ENCODE data around the gene CNKSR3. TPM values are rescaled to one million over a fixed set of nuclear protein-coding genes. Genes with fewer than 3 reads are reported as not detected.

CNKSR3 gene
- polyA plus RNA-seq, 3 donors: not detected

GRCh38 chr6:154407440-154407839 is 103.0 kb downstream of the CNKSR3 start:
- Histone ChIP-seq H3K4me3 (replicated peaks in 1 of 3; ENCODE audit: low read depth in 2 of 3, low read length in 3 of 3) (no peak overlapping the region), H3K9me3 (replicated peaks in 1 of 2; ENCODE audit: control insufficient read depth in 1 of 2, insufficient read depth in 1 of 2, low read length in 2 of 2) (no peaks in the 10 kb centered on the region), H4K20me1 (ENCODE audit: insufficient read depth, low read length) (no peaks in the 10 kb centered on the region), H3K4me2 (replicated peaks; ENCODE audit: extremely low read depth, low read length, poor library complexity, severe bottlenecking) (no peak overlapping the region), H2AFZ (ENCODE audit: insufficient read depth, low read depth, low read length, poor library complexity, severe bottlenecking) (no peak overlapping the region), H3K27me3 (ENCODE audit: control insufficient read depth in 2 of 2, insufficient read depth in 2 of 2, low read length in 2 of 2) (no peaks in the 10 kb centered on the region), H3K4me1 (ENCODE audit: control insufficient read depth in 1 of 2, insufficient read depth in 2 of 2, low read length in 2 of 2) (no peaks in the 10 kb centered on the region), H3K36me3 (replicated peaks in 1 of 2; ENCODE audit: control insufficient read depth in 1 of 2, insufficient read depth in 2 of 2, low read length in 2 of 2) (no peaks in the 10 kb centered on the region), H3K79me2 (ENCODE audit: insufficient read depth, low read length) (no peaks in the 10 kb centered on the region), H3K9ac (ENCODE audit: insufficient read depth, low read length, poor library complexity, severe bottlenecking) (no peak overlapping the region), H3K27ac (ENCODE audit: low read depth in 1 of 2, low read length in 2 of 2) (no peak overlapping the region)
- no peak for DNase-seq
- Mint-ChIP-seq H3K27me3 (ENCODE audit: low read depth in 3 of 3) (peaks cover 0 to 2% (median 0%) of the 10 kb centered on the region in 3 donors), H3K36me3 (no peaks in the 10 kb centered on the region), H3K4me3 (no peak overlapping the region), H3K4me1 (peaks cover 3% of the 10 kb centered on the region), H3K9me3 (peaks cover 0 to 2% (median 0%) of the 10 kb centered on the region in 7 donors), H3K27ac (no peak overlapping the region)
- 100% methylated on average over 1 of the region's 5 CpGs for whole genome bisulfite sequencing (ENCODE audit: insufficient coverage)
- intact Hi-C loops (cut with micrococcal nuclease): no loop called here
- TF ChIP-seq CTCF (IDR thresholded peaks at IDR 0.05): no peak

- no peak overlapping the region for H3K27ac Mint-ChIP-seq
- no peaks in the 10 kb centered on the region for H4K20me1 ChIP-seq (ENCODE audit: insufficient read depth, low read length)
- H2AFZ ChIP-seq (ENCODE audit: insufficient read depth, low read depth, low read length, poor library complexity, severe bottlenecking): no peak overlapping the region
- intact Hi-C loops (cut with micrococcal nuclease): no loop called here
- no peak for DNase-seq
- no peak overlapping the region for H3K9ac ChIP-seq (ENCODE audit: insufficient read depth, low read length, poor library complexity, severe bottlenecking)
- no peaks in the 10 kb centered on the region for H3K4me1 ChIP-seq (ENCODE audit: control insufficient read depth in 1 of 2, insufficient read depth in 2 of 2, low read length in 2 of 2)
- no peaks in the 10 kb centered on the region for H3K27me3 ChIP-seq (ENCODE audit: control insufficient read depth in 2 of 2, insufficient read depth in 2 of 2, low read length in 2 of 2)
- WGBS (ENCODE audit: insufficient coverage): 80% methylated on average over 1 of the region's 10 CpGs
- peaks cover 0 to 2% (median 0%) of the 10 kb centered on the region in 3 donors for H3K27me3 Mint-ChIP-seq (ENCODE audit: low read depth in 3 of 3)
- no peak overlapping the region for H3K4me3 Mint-ChIP-seq
- H3K36me3 ChIP-seq (replicated peaks in 1 of 2; ENCODE audit: control insufficient read depth in 1 of 2, insufficient read depth in 2 of 2, low read length in 2 of 2): no peaks in the 10 kb centered on the region
- no peak overlapping the region for H3K27ac ChIP-seq (ENCODE audit: low read depth in 1 of 2, low read length in 2 of 2)
- TF ChIP-seq CTCF (IDR thresholded peaks at IDR 0.05): no peak
- H3K36me3 Mint-ChIP-seq: no peaks in the 10 kb centered on the region
- no peaks in the 10 kb centered on the region for H3K79me2 ChIP-seq (ENCODE audit: insufficient read depth, low read length)
- peaks cover 3% of the 10 kb centered on the region for H3K4me1 Mint-ChIP-seq
- H3K9me3 ChIP-seq (replicated peaks in 1 of 2; ENCODE audit: control insufficient read depth in 1 of 2, insufficient read depth in 1 of 2, low read length in 2 of 2): no peaks in the 10 kb centered on the region
- no peak overlapping the region for H3K4me3 ChIP-seq (replicated peaks in 1 of 3; ENCODE audit: low read depth in 2 of 3, low read length in 3 of 3)
- no peak overlapping the region for H3K4me2 ChIP-seq (replicated peaks; ENCODE audit: extremely low read depth, low read length, poor library complexity, severe bottlenecking)
- peaks cover 0 to 2% (median 0%) of the 10 kb centered on the region in 7 donors for H3K9me3 Mint-ChIP-seq
Measured at GRCh38 chr6:154406869-154407268, 103.6 kb downstream of the CNKSR3 start.

Measured in CD14-positive monocyte (primary cell).